Osteoblast (primary cell): ENCODE results near the gene EMP2. TPM values are rescaled to one million over a fixed set of nuclear protein-coding genes. Genes with fewer than 3 reads are reported as not detected.

Experiments used
- DNase-seq: peaks from one replicate; pipeline ENCODE4 v3.0.0; 2011; ENCODE audit warnings: low spot score, mixed read lengths; ENCODE audit not compliant: insufficient read length; ENCODE audit errors: missing footprints
- H2AFZ ChIP-seq: 2 replicates; pipeline ENCODE4 v1.6.0; 2011; ENCODE audit warnings: mild to moderate bottlenecking, low read length
- H3K27ac ChIP-seq: 2 replicates; pipeline ENCODE4 v1.5.1; 2011; ENCODE audit warnings: mild to moderate bottlenecking, low read depth, low read length, moderate library complexity
- H3K27me3 ChIP-seq: 2 replicates; pipeline ENCODE4 v1.6.0; 2012; ENCODE audit warnings: mild to moderate bottlenecking, control low read depth, inconsistent platforms, low read length, moderate library complexity; ENCODE audit not compliant: insufficient read depth
- H3K36me3 ChIP-seq: 2 replicates; pipeline ENCODE4 v1.5.1; 2011; ENCODE audit warnings: mild to moderate bottlenecking, low read length, control low read depth, moderate library complexity; ENCODE audit not compliant: insufficient read depth
- H3K4me1 ChIP-seq: 2 replicates; pipeline ENCODE4 v1.5.1; 2011; ENCODE audit warnings: mild to moderate bottlenecking, low read length, control low read depth, moderate library complexity; ENCODE audit not compliant: insufficient read depth
- H3K4me2 ChIP-seq: 2 replicates; pipeline ENCODE4 v1.6.0; 2011; ENCODE audit warnings: mild to moderate bottlenecking, low read length; ENCODE audit not compliant: insufficient read depth
- H3K4me3 ChIP-seq: fragments of 200-600 bp; sonication (generic); 3 replicates; pipeline ENCODE4 v1.5.1; 2012; ENCODE audit warnings: mild to moderate bottlenecking, low read length, inconsistent platforms; ENCODE audit not compliant: insufficient read depth
- H3K79me2 ChIP-seq: 2 replicates; pipeline ENCODE4 v1.6.0; 2012; ENCODE audit warnings: mild to moderate bottlenecking, low read length, control low read depth, inconsistent platforms; ENCODE audit not compliant: insufficient read depth
- H3K9me3 ChIP-seq: 2 replicates; pipeline ENCODE4 v1.5.1; 2011; ENCODE audit warnings: low read depth, low read length, control low read depth
- H4K20me1 ChIP-seq: 2 replicates; pipeline ENCODE4 v1.6.0; 2012; ENCODE audit warnings: mild to moderate bottlenecking, low read length, control low read depth; ENCODE audit not compliant: insufficient read depth
- total RNA-seq: library from RNA; depleted of rRNA; stranded (reverse); fragments of >200 nt; gene quantifications from 2 replicates; pipeline ENCODE4 v1.2.3, GENCODE V29; 2012
- TF ChIP-seq, protein P1 (sequence below): IDR thresholded peaks from 2 replicates; pipeline ENCODE4 v1.5.1; 2011; ENCODE audit warnings: mild to moderate bottlenecking, low read depth, low read length, moderate library complexity; ENCODE audit errors: extremely low read depth

EMP2 gene
- total RNA-seq, 1 donor, result 31.8 TPM

- TF ChIP-seq, protein P1, sequence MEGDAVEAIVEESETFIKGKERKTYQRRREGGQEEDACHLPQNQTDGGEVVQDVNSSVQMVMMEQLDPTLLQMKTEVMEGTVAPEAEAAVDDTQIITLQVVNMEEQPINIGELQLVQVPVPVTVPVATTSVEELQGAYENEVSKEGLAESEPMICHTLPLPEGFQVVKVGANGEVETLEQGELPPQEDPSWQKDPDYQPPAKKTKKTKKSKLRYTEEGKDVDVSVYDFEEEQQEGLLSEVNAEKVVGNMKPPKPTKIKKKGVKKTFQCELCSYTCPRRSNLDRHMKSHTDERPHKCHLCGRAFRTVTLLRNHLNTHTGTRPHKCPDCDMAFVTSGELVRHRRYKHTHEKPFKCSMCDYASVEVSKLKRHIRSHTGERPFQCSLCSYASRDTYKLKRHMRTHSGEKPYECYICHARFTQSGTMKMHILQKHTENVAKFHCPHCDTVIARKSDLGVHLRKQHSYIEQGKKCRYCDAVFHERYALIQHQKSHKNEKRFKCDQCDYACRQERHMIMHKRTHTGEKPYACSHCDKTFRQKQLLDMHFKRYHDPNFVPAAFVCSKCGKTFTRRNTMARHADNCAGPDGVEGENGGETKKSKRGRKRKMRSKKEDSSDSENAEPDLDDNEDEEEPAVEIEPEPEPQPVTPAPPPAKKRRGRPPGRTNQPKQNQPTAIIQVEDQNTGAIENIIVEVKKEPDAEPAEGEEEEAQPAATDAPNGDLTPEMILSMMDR, result no peak
- H3K79me2 ChIP-seq, result peaks cover 63% of the 10 kb centered on the region
- H3K4me2 ChIP-seq, result peak overlapping the region; percentile 87
These were observed 2.8 kb downstream of the EMP2 start for GRCh38 chr16:10577305-10578202.

GRCh38 chr16:10576390-10577304, 3.8 kb downstream of the EMP2 start:
- Histone ChIP-seq H4K20me1 (peaks cover 6% of the 10 kb centered on the region), H3K27ac (no peak overlapping the region), H3K27me3 (no peaks in the 10 kb centered on the region), H3K9me3 (no peaks in the 10 kb centered on the region), H2AFZ (no peak overlapping the region), H3K4me2 (peak overlapping the region; percentile 38), H3K4me1 (peaks cover 44% of the 10 kb centered on the region), H3K4me3 (no peak overlapping the region), H3K79me2 (peaks cover 72% of the 10 kb centered on the region), H3K36me3 (no peaks in the 10 kb centered on the region)
- no peak for DNase-seq
- TF ChIP-seq, protein P1, result no peak

More at GRCh38 chr16:10577305-10578202, 2.8 kb downstream of the EMP2 start:
- H3K9me3 ChIP-seq, result no peaks in the 10 kb centered on the region
- peak overlapping the region; percentile 52 for H2AFZ ChIP-seq
- peaks cover 42% of the 10 kb centered on the region for H3K4me1 ChIP-seq
- peaks cover 6% of the 10 kb centered on the region for H4K20me1 ChIP-seq
- H3K36me3 ChIP-seq, result no peaks in the 10 kb centered on the region
- peak overlapping the region; percentile 88 for H3K4me3 ChIP-seq
- H3K27ac ChIP-seq, result no peak overlapping the region
- H3K27me3 ChIP-seq, result no peaks in the 10 kb centered on the region
- peak; percentile 85 for DNase-seq

- DNase-seq, result peak; percentile 76
- Histone ChIP-seq H2AFZ (no peak overlapping the region), H3K79me2 (peaks cover 79% of the 10 kb centered on the region), H3K4me2 (no peak overlapping the region), H3K4me1 (peaks cover 40% of the 10 kb centered on the region), H3K27me3 (no peaks in the 10 kb centered on the region), H3K27ac (no peak overlapping the region), H3K36me3 (no peaks in the 10 kb centered on the region), H3K4me3 (no peak overlapping the region), H4K20me1 (peaks cover 10% of the 10 kb centered on the region), H3K9me3 (no peaks in the 10 kb centered on the region)
- TF ChIP-seq, protein P1, result no peak
These were observed 4.8 kb downstream of the EMP2 start for GRCh38 chr16:10575506-10576130.
